Kidney (tissue), 14 donors: Measurements from ENCODE around the gene ZBTB6. TPM values are rescaled to one million over a fixed set of nuclear protein-coding genes. Genes with fewer than 3 reads are reported as not detected.
A peak's percentile ranks its signal among the peaks of the same experiment; 100 is the strongest.

Source experiments
- DNase-seq, 5 donors: peaks; one replicate each; pipeline ENCODE4 v3.0.0-alpha.2; 2013 to 2020
- FAIRE-seq: peaks from 2 replicates; lab custom pipeline; 2012; peaks lifted over from hg19 to GRCh38; lab: Jason Lieb, UNC
- H3K27ac ChIP-seq, 2 donors: one replicate each; pipeline ENCODE4 v1.7.0; 2013; ENCODE audit warnings: low read depth in 2 of 2, low read length in 2 of 2, inconsistent platforms in 1 of 2
- H3K27me3 ChIP-seq: one replicate; pipeline ENCODE4 v1.7.1; 2013; ENCODE audit warnings: low read length, inconsistent platforms; ENCODE audit not compliant: control insufficient read depth, insufficient read depth
- H3K36me3 ChIP-seq, 3 donors: one replicate each; pipeline versions ENCODE4 v1.7.0 to v1.7.1; 2013; ENCODE audit warnings: low read length in 3 of 3, control low read depth in 1 of 3, inconsistent platforms in 1 of 3; ENCODE audit not compliant: insufficient read depth in 3 of 3, control insufficient read depth in 2 of 3
- H3K4me1 ChIP-seq, 3 donors: one replicate each; pipeline versions ENCODE4 v1.7.0 to v1.7.1; 2013; ENCODE audit warnings: low read length in 3 of 3, inconsistent platforms in 1 of 3, low read depth in 1 of 3; ENCODE audit not compliant: control insufficient read depth in 2 of 3, insufficient read depth in 2 of 3
- H3K4me3 ChIP-seq, 3 donors: one replicate each; pipeline versions ENCODE4 v1.7.0 to v1.8.1; 2013; ENCODE audit warnings: low read length in 3 of 3, control low read depth in 1 of 3, inconsistent platforms in 1 of 3
- H3K9ac ChIP-seq, 3 donors: one replicate each; pipeline versions ENCODE4 v1.7.0 to v1.7.1; 2013; ENCODE audit warnings: low read length in 3 of 3, control low read depth in 1 of 3, inconsistent platforms in 1 of 3
- H3K9me3 ChIP-seq, 3 donors: one replicate each; pipeline versions ENCODE4 v1.7.0 to v1.7.1; 2013; ENCODE audit warnings: low read length in 3 of 3, control low read depth in 1 of 3, inconsistent platforms in 1 of 3; ENCODE audit not compliant: control insufficient read depth in 2 of 3, insufficient read depth in 1 of 3
- intact Hi-C: fragments of 100-400 bp; cut with DNase I; formaldehyde crosslinking; loops from one replicate; pipeline ENCODE4 v1.11.1; 2022
- polyA plus RNA-seq: library from polyadenylated mRNA; stranded (reverse); fragments of 350-450 nt; fragmentation: Illumina TruSeq; extraction: RNeasy Lipid Tissue Mini Kit (QIAGEN cat#74804); gene quantifications from one replicate; pipeline ENCODE4 v1.2.3, GENCODE V29; 2014; ENCODE audit warnings: low read depth, low replicate concordance; ENCODE audit not compliant: insufficient read depth
- total RNA-seq: library from RNA; stranded (reverse); fragmentation: NEBNext Ultra II Directional; extraction: Animal tissue kit (Norgen Biotek cat#: 25700); gene quantifications from one replicate; pipeline ENCODE4 v1.2.1, GENCODE V29; 2021
- TF ChIP-seq, protein P1 (sequence below): IDR thresholded peaks from 3 replicates; pipeline ENCODE4 v1.5.1; 2012; ENCODE audit warnings: mild to moderate bottlenecking, moderate library complexity, borderline replicate concordance; ENCODE audit not compliant: insufficient read depth; ENCODE audit errors: extremely low read depth
- donor health status: control.
- donor health status: control.
- donor health status: control.
- donor health status: control.
- donor health status: control.
- donor health status: DM: yes; HTN: yes; CAD: no.
- donor health status: Normal renal cell carcinoma (clear cell type).

The ZBTB6 gene
- total and polyA plus RNA-seq, 2 donors from 2014 or later: 2.0 to 9.8 TPM

DNA sequence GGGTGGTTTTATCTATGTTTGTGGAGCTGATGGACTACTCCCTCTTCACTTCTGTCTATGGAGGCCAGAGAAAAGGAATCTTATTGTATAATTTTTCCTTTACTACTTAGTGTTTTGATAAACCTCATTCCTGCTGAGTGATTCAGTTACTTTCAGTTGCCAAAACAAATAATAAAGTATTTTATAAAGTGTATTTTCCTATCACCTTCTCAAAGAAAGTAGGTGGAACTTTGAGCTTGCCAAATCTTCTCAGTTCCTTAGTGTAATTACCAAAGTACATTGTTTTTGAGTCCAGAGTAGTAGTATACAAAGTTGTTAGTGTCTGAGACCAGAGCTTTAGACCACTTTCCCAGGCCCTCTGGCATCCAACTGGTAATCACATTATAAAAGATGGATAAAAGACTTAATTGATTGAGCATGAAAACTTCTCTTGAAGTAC is 41.1 kb upstream of the ZBTB6 start:
- intact Hi-C loops: no loop called here
- no peak overlapping the region for H3K9ac ChIP-seq

DNA sequence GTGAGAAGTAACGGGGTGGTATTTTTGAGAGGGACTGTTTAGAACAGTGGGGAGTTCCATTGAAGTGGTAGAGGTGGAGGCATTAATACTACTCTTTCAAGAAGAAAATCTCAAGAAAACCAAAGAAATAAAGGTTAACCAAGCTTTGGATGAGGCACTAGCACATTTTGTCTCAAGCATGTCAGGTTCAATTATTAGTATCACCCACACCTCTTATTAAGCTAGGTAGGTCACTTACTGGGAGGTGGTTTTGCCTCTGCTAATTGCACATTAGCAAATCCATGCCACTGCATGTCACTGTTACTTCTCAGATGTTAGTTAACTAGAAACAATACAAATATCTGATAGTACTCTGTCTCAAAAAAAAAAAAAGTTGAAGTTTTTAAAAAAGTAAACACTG is 37.9 kb upstream of the ZBTB6 start:
- no peak overlapping the region for H3K27ac ChIP-seq

More for the DNA sequence above, 41.1 kb upstream of the ZBTB6 start:
- TF ChIP-seq, protein P1, sequence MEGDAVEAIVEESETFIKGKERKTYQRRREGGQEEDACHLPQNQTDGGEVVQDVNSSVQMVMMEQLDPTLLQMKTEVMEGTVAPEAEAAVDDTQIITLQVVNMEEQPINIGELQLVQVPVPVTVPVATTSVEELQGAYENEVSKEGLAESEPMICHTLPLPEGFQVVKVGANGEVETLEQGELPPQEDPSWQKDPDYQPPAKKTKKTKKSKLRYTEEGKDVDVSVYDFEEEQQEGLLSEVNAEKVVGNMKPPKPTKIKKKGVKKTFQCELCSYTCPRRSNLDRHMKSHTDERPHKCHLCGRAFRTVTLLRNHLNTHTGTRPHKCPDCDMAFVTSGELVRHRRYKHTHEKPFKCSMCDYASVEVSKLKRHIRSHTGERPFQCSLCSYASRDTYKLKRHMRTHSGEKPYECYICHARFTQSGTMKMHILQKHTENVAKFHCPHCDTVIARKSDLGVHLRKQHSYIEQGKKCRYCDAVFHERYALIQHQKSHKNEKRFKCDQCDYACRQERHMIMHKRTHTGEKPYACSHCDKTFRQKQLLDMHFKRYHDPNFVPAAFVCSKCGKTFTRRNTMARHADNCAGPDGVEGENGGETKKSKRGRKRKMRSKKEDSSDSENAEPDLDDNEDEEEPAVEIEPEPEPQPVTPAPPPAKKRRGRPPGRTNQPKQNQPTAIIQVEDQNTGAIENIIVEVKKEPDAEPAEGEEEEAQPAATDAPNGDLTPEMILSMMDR: no peak
- FAIRE-seq: no peak
- Histone ChIP-seq H3K27ac (no peak overlapping the region), H3K4me3 (no peak overlapping the region), H3K27me3 (no peaks in the 10 kb centered on the region), H3K9me3 (no peaks in the 10 kb centered on the region), H3K36me3 (no peaks in the 10 kb centered on the region), H3K4me1 (no peaks in the 10 kb centered on the region)
- no peak for DNase-seq

DNA sequence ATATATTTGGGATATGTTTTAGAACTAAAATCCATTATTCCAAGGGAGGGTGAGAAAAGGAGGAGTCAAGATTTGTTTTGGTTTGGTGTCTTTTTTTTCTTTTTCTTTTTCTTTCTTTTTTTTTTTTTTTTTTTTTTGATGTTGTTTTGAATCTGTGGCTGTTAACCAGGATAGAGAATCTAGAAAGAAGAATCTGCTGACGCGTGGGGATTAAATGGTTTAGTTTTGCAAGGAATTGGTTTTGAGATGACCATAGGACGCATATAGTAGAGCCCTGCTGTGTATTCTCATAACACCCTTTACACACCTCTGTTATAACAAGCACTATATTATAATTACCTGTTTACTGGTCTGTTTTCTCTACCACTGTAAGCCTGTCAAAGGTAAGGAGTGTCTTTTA is 37.1 kb upstream of the ZBTB6 start:
- no peaks in the 10 kb centered on the region for H3K36me3 ChIP-seq
- H3K27me3 ChIP-seq: no peaks in the 10 kb centered on the region
- FAIRE-seq (no peak), DNase-seq (no peak)
- H3K27ac ChIP-seq: no peak overlapping the region
- peaks cover 0 to 3% (median 2%) of the 10 kb centered on the region in 3 donors for H3K4me1 ChIP-seq
- H3K4me3 ChIP-seq: no peak overlapping the region
- TF ChIP-seq, protein P1: no peak
- intact Hi-C loops: no loop called here
- no peaks in the 10 kb centered on the region for H3K9me3 ChIP-seq
- H3K9ac ChIP-seq: no peak overlapping the region

More for the DNA sequence above, 37.9 kb upstream of the ZBTB6 start:
- DNase-seq (no peak), FAIRE-seq (no peak)
- no peaks in the 10 kb centered on the region for H3K4me1 ChIP-seq
- H3K9me3 ChIP-seq: no peaks in the 10 kb centered on the region
- H3K9ac ChIP-seq: no peak overlapping the region
- H3K27me3 ChIP-seq: no peaks in the 10 kb centered on the region
- TF ChIP-seq, protein P1: no peak
- intact Hi-C loops: no loop called here
- H3K36me3 ChIP-seq: no peaks in the 10 kb centered on the region
- H3K4me3 ChIP-seq: no peak overlapping the region

DNA sequence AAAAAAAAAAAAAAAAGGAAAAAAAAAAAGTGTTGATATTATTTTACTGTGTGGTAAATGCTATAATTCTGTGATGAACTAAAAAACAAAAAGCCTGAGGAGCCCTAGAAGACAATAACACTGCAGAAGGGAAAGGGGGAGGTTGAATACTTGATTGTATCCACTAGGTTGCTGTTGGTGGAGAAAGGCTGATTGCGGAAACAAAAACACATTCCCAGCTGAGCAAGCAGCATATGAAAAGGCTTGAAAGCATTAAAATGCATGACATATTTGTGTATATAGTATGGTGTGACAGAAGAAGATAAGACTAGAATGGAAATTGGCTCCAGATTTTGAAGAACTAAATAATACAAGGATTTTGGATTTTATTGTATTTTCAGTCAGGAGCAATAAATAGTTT is 36.6 kb upstream of the ZBTB6 start:
- H3K27me3 ChIP-seq: no peaks in the 10 kb centered on the region
- TF ChIP-seq, protein P1: no peak
- no peak for FAIRE-seq
- no peaks in the 10 kb centered on the region for H3K9me3 ChIP-seq
- H3K27ac ChIP-seq: no peak overlapping the region
- no peak overlapping the region for H3K9ac ChIP-seq
- peaks cover 0 to 4% (median 2%) of the 10 kb centered on the region in 3 donors for H3K4me1 ChIP-seq
- no peaks in the 10 kb centered on the region for H3K36me3 ChIP-seq
- H3K4me3 ChIP-seq: no peak overlapping the region
- peak in 1 of 5 donors; percentile 17 for DNase-seq
- intact Hi-C loops: no loop called here
